H9 (cell line): ENCODE data around the gene TNFRSF11A. TPM values are rescaled to one million over a fixed set of nuclear protein-coding genes. Genes with fewer than 3 reads are reported as not detected.

Experiments used
- DNase-seq: peaks from one replicate; pipeline ENCODE4 v3.0.0-alpha.2; 2017
- H2AFZ ChIP-seq: one replicate; pipeline ENCODE4 v1.6.1; 2013; ENCODE audit warnings: mild to moderate bottlenecking, low read length, control low read depth, moderate library complexity
- H2AK5ac ChIP-seq: 2 replicates; pipeline ENCODE4 v1.6.1; 2013; ENCODE audit warnings: low read length, control low read depth, mixed read lengths; ENCODE audit not compliant: insufficient read length
- H2BK120ac ChIP-seq: one replicate; pipeline ENCODE4 v1.6.1; 2013; ENCODE audit warnings: low read depth, mild to moderate bottlenecking, low read length, control low read depth, inconsistent platforms; ENCODE audit not compliant: poor library complexity, severe bottlenecking
- H2BK12ac ChIP-seq: 2 replicates; pipeline ENCODE4 v1.6.1; 2013; ENCODE audit warnings: low read length, control low read depth, mixed read lengths, low read depth; ENCODE audit not compliant: insufficient read length
- H2BK15ac ChIP-seq: 2 replicates; pipeline ENCODE4 v1.6.1; 2013; ENCODE audit warnings: low read depth, low read length, control low read depth
- H2BK20ac ChIP-seq: one replicate; pipeline ENCODE4 v1.6.1; 2013; ENCODE audit warnings: low read depth, mild to moderate bottlenecking, low read length, control low read depth, inconsistent platforms; ENCODE audit not compliant: poor library complexity, severe bottlenecking
- H2BK5ac ChIP-seq: 2 replicates; pipeline ENCODE4 v1.6.1; 2013; ENCODE audit warnings: low read length, control low read depth, mixed read lengths; ENCODE audit not compliant: insufficient read length
- H3K14ac ChIP-seq: 2 replicates; pipeline ENCODE4 v1.6.1; 2013; ENCODE audit warnings: low read length, control low read depth; ENCODE audit not compliant: insufficient read depth
- H3K18ac ChIP-seq: 2 replicates; pipeline ENCODE4 v1.6.1; 2013; ENCODE audit warnings: low read depth, mild to moderate bottlenecking, mixed read lengths, low read length, control low read depth; ENCODE audit not compliant: insufficient read length
- H3K23ac ChIP-seq: 2 replicates; pipeline ENCODE4 v1.6.1; 2013; ENCODE audit warnings: low read length, control low read depth, mixed read lengths, low read depth; ENCODE audit not compliant: insufficient read length
- H3K23me2 ChIP-seq: 2 replicates; pipeline ENCODE4 v1.6.1; 2013; ENCODE audit warnings: low read depth, mild to moderate bottlenecking, mixed read lengths, low read length, control low read depth; ENCODE audit not compliant: insufficient read length, poor library complexity, severe bottlenecking
- H3K27ac ChIP-seq: 2 replicates; pipeline ENCODE4 v1.5.1; 2013; ENCODE audit warnings: low read length, control low read depth, mixed read lengths, low read depth; ENCODE audit not compliant: insufficient read length
- H3K27me3 ChIP-seq: 2 replicates; pipeline ENCODE4 v1.6.1; 2013; ENCODE audit warnings: low read length, control low read depth, inconsistent platforms; ENCODE audit not compliant: insufficient read depth
- H3K4ac ChIP-seq: 2 replicates; pipeline ENCODE4 v1.6.1; 2013; ENCODE audit warnings: low read depth, mild to moderate bottlenecking, control low read depth, inconsistent platforms, low read length, moderate library complexity
- H3K4me1 ChIP-seq: 2 replicates; pipeline ENCODE4 v1.6.1; 2013; ENCODE audit warnings: low read length, control low read depth, inconsistent platforms; ENCODE audit not compliant: insufficient read depth
- H3K4me2 ChIP-seq: 2 replicates; pipeline ENCODE4 v1.6.1; 2013; ENCODE audit warnings: low read length, control low read depth, mixed read lengths; ENCODE audit not compliant: insufficient read length, insufficient read depth
- H3K56ac ChIP-seq: 2 replicates; pipeline ENCODE4 v1.6.1; 2013; ENCODE audit warnings: low read depth, mild to moderate bottlenecking, mixed read lengths, low read length, control low read depth; ENCODE audit not compliant: insufficient read length
- H3K79me1 ChIP-seq: 2 replicates; pipeline ENCODE4 v1.6.1; 2013; ENCODE audit warnings: low read depth, mild to moderate bottlenecking, moderate library complexity, low read length, control low read depth, inconsistent platforms; ENCODE audit not compliant: insufficient read depth, poor library complexity, severe bottlenecking
- H3K79me2 ChIP-seq: 2 replicates; pipeline ENCODE4 v1.6.1; 2013; ENCODE audit warnings: low read length, control low read depth, inconsistent platforms; ENCODE audit not compliant: insufficient read depth
- H3K9ac ChIP-seq: 2 replicates; pipeline ENCODE4 v1.6.1; 2013; ENCODE audit warnings: low read length, control low read depth, mixed read lengths; ENCODE audit not compliant: insufficient read length; ENCODE audit errors: extremely low read depth
- H3K9me3 ChIP-seq: one replicate; pipeline ENCODE4 v1.6.1; 2013; ENCODE audit warnings: low read depth, low read length, inconsistent platforms; ENCODE audit not compliant: control insufficient read depth
- H3T11ph ChIP-seq: one replicate; pipeline ENCODE4 v1.6.1; 2013; ENCODE audit warnings: mild to moderate bottlenecking, low read length, control low read depth, inconsistent platforms
- H4K20me1 ChIP-seq: one replicate; pipeline ENCODE4 v1.6.1; 2013; ENCODE audit not compliant: control insufficient read depth, insufficient read length, insufficient read depth
- H4K5ac ChIP-seq: 2 replicates; pipeline ENCODE4 v1.6.1; 2013; ENCODE audit warnings: low read depth, mild to moderate bottlenecking, mixed read lengths, low read length, control low read depth; ENCODE audit not compliant: insufficient read length
- H4K8ac ChIP-seq: replicated peaks from 2 replicates; pipeline ENCODE4 v1.6.1; 2013; ENCODE audit warnings: low read length, control low read depth, mixed read lengths, low read depth; ENCODE audit not compliant: insufficient read length
- H4K91ac ChIP-seq: 2 replicates; pipeline ENCODE4 v1.6.1; 2013; ENCODE audit warnings: low read depth, mild to moderate bottlenecking, moderate library complexity, mixed read lengths, low read length, control low read depth; ENCODE audit not compliant: insufficient read length
- H3K27ac Mint-ChIP-seq, 3 experiments: 2 replicates in 2 of 3; 3 replicates in 1 of 3; pipeline ENCODE4 v1.8.0; 2020 to 2021; ENCODE audit warnings: mixed read lengths in 3 of 3, mild to moderate bottlenecking in 1 of 3, moderate library complexity in 1 of 3
- H3K27me3 Mint-ChIP-seq: 2 replicates; pipeline ENCODE4 v1.8.0; 2021; ENCODE audit warnings: low read depth, mild to moderate bottlenecking, moderate library complexity, mixed read lengths
- H3K36me3 Mint-ChIP-seq, 3 experiments: 2 replicates in 2 of 3; 3 replicates in 1 of 3; pipeline ENCODE4 v1.8.0; 2020 to 2021; ENCODE audit warnings: low read depth in 3 of 3, mixed read lengths in 3 of 3; ENCODE audit not compliant: insufficient read depth in 1 of 3
- H3K4me1 Mint-ChIP-seq, 2 experiments: 2 replicates each; pipeline ENCODE4 v1.8.0; 2020; ENCODE audit warnings: mixed read lengths in 2 of 2
- H3K4me3 Mint-ChIP-seq, 2 experiments: 2 replicates in 1 of 2; 3 replicates in 1 of 2; pipeline ENCODE4 v1.8.0; 2020 to 2021; ENCODE audit warnings: mild to moderate bottlenecking in 2 of 2, mixed read lengths in 2 of 2, moderate library complexity in 1 of 2
- H3K9me3 Mint-ChIP-seq, 2 experiments: 2 replicates in 1 of 2; 3 replicates in 1 of 2; pipeline ENCODE4 v1.8.0; 2020; ENCODE audit warnings: mild to moderate bottlenecking in 2 of 2, mixed read lengths in 2 of 2, moderate library complexity in 1 of 2
- CTCF ChIP-seq: fragments of 200-600 bp; sonication (generic); conservative IDR thresholded peaks from 3 replicates; pipeline ENCODE4 v1.8.0; 2021; ENCODE audit warnings: antibody characterized with exemption, mild to moderate bottlenecking
- WGBS: extraction: QIAGEN DNeasy Blood & Tissue Kit; methylation state at CpG from one replicate; pipeline ENCODE4 v1.1.7; 2013; ENCODE audit warnings: missing lambda C conversion rate, low lambda C conversion rate, mixed read lengths; ENCODE audit not compliant: insufficient read length; ENCODE audit errors: extremely low coverage; 5-methylcytosine and 5-hydroxymethylcytosine counted together
- total RNA-seq: library from RNA; stranded (reverse); gene quantifications from 2 replicates; pipeline ENCODE4 v1.2.1, GENCODE V29; 2021

The TNFRSF11A gene
- total RNA-seq, 1 experiment from 2014 or later, result 7.8 TPM

- peaks cover 0 to 8% (median 3%) of the 10 kb centered on the region in 3 experiments; a peak in 3 of 7 replicates for H3K36me3 Mint-ChIP-seq
- H3K23ac ChIP-seq, result no peak overlapping the region
- no peak overlapping the region for H3K9ac ChIP-seq
- H3K79me1 ChIP-seq, result no peaks in the 10 kb centered on the region
- no peak overlapping the region for H3K4ac ChIP-seq
- TF ChIP-seq CTCF, result no peak
- no peak overlapping the region for H3K4me2 ChIP-seq
- H3K9me3 ChIP-seq, result no peaks in the 10 kb centered on the region
- H2BK12ac ChIP-seq, result no peak overlapping the region
- H3K27me3 ChIP-seq, result no peaks in the 10 kb centered on the region
- H4K91ac ChIP-seq, result no peak overlapping the region
- WGBS, result no CpG with 5 or more reads among the region's 3 CpGs
- no peak for DNase-seq
- no peak overlapping the region for H2AFZ ChIP-seq
- peaks cover 2% of the 10 kb centered on the region for H3K23me2 ChIP-seq
- H2AK5ac ChIP-seq, result no peak overlapping the region
- H2BK20ac ChIP-seq, result no peak overlapping the region
- H3K56ac ChIP-seq, result no peak overlapping the region
- H3K27ac Mint-ChIP-seq, result no peak overlapping the region
- no peaks in the 10 kb centered on the region for H3K79me2 ChIP-seq
- peaks cover 8% of the 10 kb centered on the region for H3K27me3 Mint-ChIP-seq
- no peak overlapping the region for H4K8ac ChIP-seq
- H3K27ac ChIP-seq, result no peak overlapping the region
- H2BK120ac ChIP-seq, result no peak overlapping the region
- peaks cover 10 to 11% of the 10 kb centered on the region in 2 experiments for H3K4me1 Mint-ChIP-seq
- no peaks in the 10 kb centered on the region for H4K20me1 ChIP-seq
- H3K9me3 Mint-ChIP-seq, result peaks cover 5 to 12% of the 10 kb centered on the region in 2 experiments; a peak in 4 of 5 replicates
- no peak overlapping the region for H3K18ac ChIP-seq
- no peak overlapping the region for H3K14ac ChIP-seq
- no peak overlapping the region for H2BK15ac ChIP-seq
- H3T11ph ChIP-seq, result no peak overlapping the region
- no peak overlapping the region for H3K4me3 Mint-ChIP-seq
- H3K4me1 ChIP-seq, result no peaks in the 10 kb centered on the region; the same call in 1 of the 2 replicates
- no peak overlapping the region for H2BK5ac ChIP-seq
- no peak overlapping the region for H4K5ac ChIP-seq
Measured at GRCh38 chr18:62426191-62426488, 101.0 kb downstream of the TNFRSF11A start.
